NCI-H146 treated with DMSO at 0.1 percent for 48 hours (cell line): ENCODE measurements around the gene BICRA.
"Not testable (repeated sequence)": the region's sequence is repeated elsewhere in the genome, so short reads cannot be mapped to it uniquely, and the experiment has no call there.

Source experiments
- DNase-seq: peaks from one replicate; lab custom pipeline; 2025; ENCODE audit not compliant: unreplicated experiment; lab: John Stamatoyannopoulos, UW

Gene BICRA

GRCh38 chr19:47661611-47662010 is 52.7 kb downstream of the BICRA start:
- no peak for DNase-seq

GRCh38 chr19:47663435-47663910 is 54.5 kb downstream of the BICRA start:
- DNase-seq, result no peak

GRCh38 chr19:47663911-47664771 is 55.2 kb downstream of the BICRA start:
- DNase-seq, result no peak

GRCh38 chr19:47668556-47668955 is 59.6 kb downstream of the BICRA start:
- DNase-seq, result not testable (repeated sequence)

- DNase-seq, result no peak
These were observed 61.8 kb downstream of the BICRA start for GRCh38 chr19:47670736-47671135.

GRCh38 chr19:47671499-47671898 is 62.6 kb downstream of the BICRA start:
- DNase-seq, result no peak

- no peak for DNase-seq
These were observed 64.5 kb downstream of the BICRA start for GRCh38 chr19:47673426-47673825.

- no peak for DNase-seq
These were observed 65.6 kb downstream of the BICRA start for GRCh38 chr19:47674548-47674947.

GRCh38 chr19:47675271-47675670 is 66.3 kb downstream of the BICRA start:
- no peak for DNase-seq

GRCh38 chr19:47675859-47676258 is 66.9 kb downstream of the BICRA start:
- no peak for DNase-seq

- DNase-seq, result no peak
These were observed 67.9 kb downstream of the BICRA start for GRCh38 chr19:47676811-47677210.

- DNase-seq, result no peak
These were observed 70.4 kb downstream of the BICRA start for GRCh38 chr19:47679251-47679900.

- DNase-seq, result no peak
These were observed 71.3 kb downstream of the BICRA start for GRCh38 chr19:47679922-47680857.

GRCh38 chr19:47680858-47681332 is 72.0 kb downstream of the BICRA start:
- DNase-seq, result no peak

- no peak for DNase-seq
These were observed 72.5 kb downstream of the BICRA start for GRCh38 chr19:47681388-47681787.

- DNase-seq, result no peak
These were observed 73.0 kb downstream of the BICRA start for GRCh38 chr19:47681936-47682335.

- no peak for DNase-seq
These were observed 74.0 kb downstream of the BICRA start for GRCh38 chr19:47682939-47683338.

GRCh38 chr19:47686679-47687450 is 77.9 kb downstream of the BICRA start:
- DNase-seq, result no peak

- no peak for DNase-seq
These were observed 79.0 kb downstream of the BICRA start for GRCh38 chr19:47687906-47688305.

GRCh38 chr19:47691090-47691489 is 82.2 kb downstream of the BICRA start:
- no peak for DNase-seq
